Mesodermal cell (in vitro differentiated cells): ENCODE measurements around the gene FABP2.

Experiments
- H3K27ac ChIP-seq: 2 replicates; pipeline ENCODE4 v1.7.0; 2013; ENCODE audit warnings: mild to moderate bottlenecking, low read depth, low read length, moderate library complexity; ENCODE audit not compliant: severe bottlenecking
- H3K36me3 ChIP-seq: 2 replicates; pipeline ENCODE4 v1.7.1; 2013; ENCODE audit warnings: mild to moderate bottlenecking, low read length, moderate library complexity; ENCODE audit not compliant: control insufficient read depth, insufficient read depth
- H3K4me1 ChIP-seq: one replicate; pipeline ENCODE4 v1.7.1; 2013; ENCODE audit warnings: mild to moderate bottlenecking, low read length; ENCODE audit not compliant: insufficient read depth, control insufficient read depth, poor library complexity, severe bottlenecking
- H3K4me3 ChIP-seq: 2 replicates; pipeline ENCODE4 v1.7.0; 2013; ENCODE audit warnings: low read length, control low read depth, mild to moderate bottlenecking; ENCODE audit not compliant: insufficient read depth, poor library complexity, severe bottlenecking; ENCODE audit errors: extremely low read depth
- H3K9me3 ChIP-seq: 2 replicates; pipeline ENCODE4 v1.7.1; 2013; ENCODE audit warnings: mild to moderate bottlenecking, low read length, moderate library complexity; ENCODE audit not compliant: control insufficient read depth
- WGBS, 2 experiments: methylation state at CpG; one replicate each; pipeline ENCODE4 v1.1.5; 2013; ENCODE audit warnings: missing lambda C conversion rate in 2 of 2; ENCODE audit not compliant: insufficient coverage in 2 of 2; 5-methylcytosine and 5-hydroxymethylcytosine counted together

FABP2 gene

GRCh38 chr4:119310826-119311225 is 11.1 kb downstream of the FABP2 start:
- WGBS, 2 experiments: no CpG with 5 or more reads among the region's 1 CpG
- no peaks in the 10 kb centered on the region for H3K36me3 ChIP-seq
- no peaks in the 10 kb centered on the region for H3K9me3 ChIP-seq
- no peak overlapping the region for H3K4me3 ChIP-seq
- no peak overlapping the region for H3K27ac ChIP-seq
- H3K4me1 ChIP-seq: peaks cover 6% of the 10 kb centered on the region

GRCh38 chr4:119307606-119308005 is 14.3 kb downstream of the FABP2 start:
- Histone ChIP-seq H3K4me3 (no peak overlapping the region), H3K4me1 (no peaks in the 10 kb centered on the region), H3K9me3 (no peaks in the 10 kb centered on the region), H3K36me3 (no peaks in the 10 kb centered on the region), H3K27ac (no peak overlapping the region)

GRCh38 chr4:119304431-119304830 is 17.5 kb downstream of the FABP2 start:
- no peak overlapping the region for H3K27ac ChIP-seq
- H3K4me3 ChIP-seq: no peak overlapping the region
- H3K9me3 ChIP-seq: no peaks in the 10 kb centered on the region
- no peaks in the 10 kb centered on the region for H3K4me1 ChIP-seq
- H3K36me3 ChIP-seq: no peaks in the 10 kb centered on the region

GRCh38 chr4:119303587-119304305 is 18.2 kb downstream of the FABP2 start:
- Histone ChIP-seq H3K27ac (no peak overlapping the region), H3K4me3 (no peak overlapping the region), H3K9me3 (no peaks in the 10 kb centered on the region), H3K4me1 (peaks cover 4% of the 10 kb centered on the region), H3K36me3 (no peaks in the 10 kb centered on the region)
- WGBS, 2 experiments: 76 to 78% methylated on average over 3 of the region's 5 CpGs

GRCh38 chr4:119302073-119302832 is 19.7 kb downstream of the FABP2 start:
- 88 to 100% methylated on average over 1 to 3 of the region's 5 CpGs for WGBS, 2 experiments
- H3K4me3 ChIP-seq: no peak overlapping the region

GRCh38 chr4:119300101-119300978 is 21.6 kb downstream of the FABP2 start:
- H3K36me3 ChIP-seq: peaks cover 27% of the 10 kb centered on the region
- 4 to 7% methylated on average over 43 to 45 of the region's 54 CpGs for WGBS, 2 experiments
- H3K4me3 ChIP-seq: peak overlapping the region; percentile 78
- peaks cover 4% of the 10 kb centered on the region for H3K4me1 ChIP-seq
- peak overlapping the region; percentile 89 for H3K27ac ChIP-seq
- H3K9me3 ChIP-seq: no peaks in the 10 kb centered on the region

More at GRCh38 chr4:119302073-119302832, 19.7 kb downstream of the FABP2 start:
- Histone ChIP-seq H3K9me3 (no peaks in the 10 kb centered on the region), H3K36me3 (peaks cover 8% of the 10 kb centered on the region), H3K27ac (no peak overlapping the region), H3K4me1 (peaks cover 4% of the 10 kb centered on the region)

GRCh38 chr4:119299741-119300100 is 22.2 kb downstream of the FABP2 start:
- H3K4me3 ChIP-seq: peak overlapping the region; percentile 78
- peaks cover 31% of the 10 kb centered on the region for H3K36me3 ChIP-seq
- peak overlapping the region; percentile 89 for H3K27ac ChIP-seq
- H3K4me1 ChIP-seq: peaks cover 4% of the 10 kb centered on the region
- 21 to 24% methylated on average over 7 to 9 of the region's 9 CpGs for WGBS, 2 experiments
- no peaks in the 10 kb centered on the region for H3K9me3 ChIP-seq

GRCh38 chr4:119299260-119299671 is 22.7 kb downstream of the FABP2 start:
- H3K4me1 ChIP-seq: peaks cover 4% of the 10 kb centered on the region
- H3K27ac ChIP-seq: peak overlapping the region; percentile 89
- peak overlapping the region; percentile 78 for H3K4me3 ChIP-seq
- H3K36me3 ChIP-seq: peaks cover 31% of the 10 kb centered on the region
- H3K9me3 ChIP-seq: no peaks in the 10 kb centered on the region
- WGBS, 2 experiments: 55 to 63% methylated on average over 2 of the region's 2 CpGs

- 100% methylated on average over 1 of the region's 1 CpG; no CpG with 5 or more reads in 1 of the 2 experiments for WGBS, 2 experiments
- Histone ChIP-seq H3K27ac (no peak overlapping the region), H3K4me1 (peaks cover 4% of the 10 kb centered on the region), H3K9me3 (no peaks in the 10 kb centered on the region), H3K36me3 (peaks cover 36% of the 10 kb centered on the region), H3K4me3 (peak overlapping the region; percentile 78)
These were observed 24.1 kb downstream of the FABP2 start for GRCh38 chr4:119297795-119298194.

- no peak overlapping the region for H3K27ac ChIP-seq
- WGBS, 2 experiments: 90 to 100% methylated on average over 1 of the region's 2 CpGs
- no peak overlapping the region for H3K4me3 ChIP-seq
- H3K4me1 ChIP-seq: peaks cover 4% of the 10 kb centered on the region
- no peaks in the 10 kb centered on the region for H3K9me3 ChIP-seq
- peaks cover 47% of the 10 kb centered on the region for H3K36me3 ChIP-seq
These were observed 25.6 kb downstream of the FABP2 start for GRCh38 chr4:119296356-119296755.
